Prostate gland (tissue), 2 donors: Measurements from ENCODE around the gene TRIM68.

Source experiments
- POLR2A ChIP-seq: fragments of 450-650 bp; IDR thresholded peaks from one replicate; pipeline ENCODE4 v1.6.1; 2016; ENCODE audit warnings: antibody characterized with exemption, mild to moderate bottlenecking
- TF ChIP-seq, protein P1 (sequence below), 4 experiments: fragments of 200-600 bp in 2 of 4; fragments of 450-650 bp in 2 of 4; sonication (generic) in 2 of 4; IDR thresholded peaks; 1 replicate in 3 of 4; 2 replicates in 1 of 4; pipeline ENCODE4 v1.5.1; 2016 to 2019; ENCODE audit warnings: antibody characterized with exemption in 4 of 4, mild to moderate bottlenecking in 2 of 4, moderate library complexity in 2 of 4

- TF ChIP-seq, protein P1, sequence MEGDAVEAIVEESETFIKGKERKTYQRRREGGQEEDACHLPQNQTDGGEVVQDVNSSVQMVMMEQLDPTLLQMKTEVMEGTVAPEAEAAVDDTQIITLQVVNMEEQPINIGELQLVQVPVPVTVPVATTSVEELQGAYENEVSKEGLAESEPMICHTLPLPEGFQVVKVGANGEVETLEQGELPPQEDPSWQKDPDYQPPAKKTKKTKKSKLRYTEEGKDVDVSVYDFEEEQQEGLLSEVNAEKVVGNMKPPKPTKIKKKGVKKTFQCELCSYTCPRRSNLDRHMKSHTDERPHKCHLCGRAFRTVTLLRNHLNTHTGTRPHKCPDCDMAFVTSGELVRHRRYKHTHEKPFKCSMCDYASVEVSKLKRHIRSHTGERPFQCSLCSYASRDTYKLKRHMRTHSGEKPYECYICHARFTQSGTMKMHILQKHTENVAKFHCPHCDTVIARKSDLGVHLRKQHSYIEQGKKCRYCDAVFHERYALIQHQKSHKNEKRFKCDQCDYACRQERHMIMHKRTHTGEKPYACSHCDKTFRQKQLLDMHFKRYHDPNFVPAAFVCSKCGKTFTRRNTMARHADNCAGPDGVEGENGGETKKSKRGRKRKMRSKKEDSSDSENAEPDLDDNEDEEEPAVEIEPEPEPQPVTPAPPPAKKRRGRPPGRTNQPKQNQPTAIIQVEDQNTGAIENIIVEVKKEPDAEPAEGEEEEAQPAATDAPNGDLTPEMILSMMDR (IDR thresholded peaks at IDR 0.05), result no peak
- TF ChIP-seq POLR2A, result no peak
These were observed 1.6 kb downstream of the TRIM68 start for GRCh38 chr11:4606231-4607015.
